GM12878 (cell line): Measurements from ENCODE around the gene ZDHHC11. TPM values are rescaled to one million over a fixed set of nuclear protein-coding genes. Genes with fewer than 3 reads are reported as not detected.

ENCODE experiments used
- ATAC-seq: fragments of 200-7000 bp; cut with Tn5 transposase; 3 replicates; pipeline ENCODE4 v1.9.1; 2020; ENCODE audit warnings: mild to moderate bottlenecking, moderate library complexity
- BruUV-seq: library from RNA; stranded (reverse); fragments of 400-500 nt; replicated peaks from 2 replicates; lab custom pipeline; 2021; lab: Mats Ljungman, UMichigan
- CTCF ChIA-PET: fragments of 300-600 bp; sonication (Branson Sonifier 250); formaldehyde crosslinking; extraction: SDS; loops from one replicate; lab custom pipeline; 2021; ENCODE audit warnings: inconsistent platforms; lab: Yijun Ruan, JAX
- POLR2A ChIA-PET: fragments of 350-600 bp; formaldehyde crosslinking; extraction: SDS; loops from one replicate; lab custom pipeline; 2021; ENCODE audit warnings: inconsistent platforms; lab: Charles Lee
- RAD21 ChIA-PET: fragments of 300-600 bp; sonication (Branson Sonifier 250); formaldehyde crosslinking; loops from one replicate; lab custom pipeline; 2023; ENCODE audit warnings: antibody characterized with exemption; ENCODE audit not compliant: unreplicated experiment; lab: Charles Lee
- SMC1A ChIA-PET: fragments of 300-600 bp; sonication (Branson Sonifier 250); formaldehyde crosslinking; loops from one replicate; lab custom pipeline; 2023; ENCODE audit not compliant: unreplicated experiment, uncharacterized antibody; lab: Charles Lee
- DNase-seq: peaks from one replicate; pipeline ENCODE4 v3.0.0-alpha.2; 2011; ENCODE audit warnings: low read depth, low spot score
- FAIRE-seq: peaks from 3 replicates; lab custom pipeline; 2011; peaks lifted over from hg19 to GRCh38; lab: Jason Lieb, UNC
- H2AFZ ChIP-seq: 2 replicates; pipeline ENCODE4 v1.6.0; 2011; ENCODE audit warnings: low read depth, low read length, control low read depth; ENCODE audit not compliant: control insufficient read depth
- H3K27ac ChIP-seq: 2 replicates; pipeline ENCODE4 v1.5.1; 2011; ENCODE audit warnings: control low read depth; ENCODE audit not compliant: control insufficient read depth, insufficient read depth
- H3K27me3 ChIP-seq, 2 experiments: replicated peaks in 1 of 2; 2 replicates each; pipeline versions ENCODE4 v1.6.0 to v1.6.1; 2011; ENCODE audit warnings: low read length in 1 of 2; ENCODE audit not compliant: control insufficient read depth in 2 of 2, insufficient read depth in 2 of 2
- H3K36me3 ChIP-seq, 2 experiments: 2 replicates each; pipeline ENCODE4 v1.5.1; 2011; ENCODE audit warnings: low read length in 1 of 2; ENCODE audit not compliant: control insufficient read depth in 2 of 2, insufficient read depth in 2 of 2
- H3K4me1 ChIP-seq: 2 replicates; pipeline ENCODE4 v1.6.1; 2011; ENCODE audit warnings: mild to moderate bottlenecking, low read length, moderate library complexity, mixed read lengths; ENCODE audit not compliant: control insufficient read depth, insufficient read depth
- H3K4me2 ChIP-seq: 2 replicates; pipeline ENCODE4 v1.6.0; 2011; ENCODE audit warnings: control low read depth; ENCODE audit not compliant: control insufficient read depth, insufficient read depth
- H3K4me3 ChIP-seq: fragments of 200-600 bp; sonication (generic); 2 replicates; pipeline ENCODE4 v1.5.1; 2016
- H3K79me2 ChIP-seq: 2 replicates; pipeline ENCODE4 v1.6.0; 2011; ENCODE audit warnings: low read length; ENCODE audit not compliant: control insufficient read depth, insufficient read depth
- H3K9ac ChIP-seq: 2 replicates; pipeline ENCODE4 v1.8.0; 2011; ENCODE audit warnings: low read length, control low read depth, mixed read lengths; ENCODE audit not compliant: control insufficient read depth, insufficient read depth
- H3K9me3 ChIP-seq: replicated peaks from 3 replicates; pipeline ENCODE4 v1.5.1; 2011; ENCODE audit warnings: mild to moderate bottlenecking, low read length; ENCODE audit not compliant: control insufficient read depth, insufficient read depth
- H4K20me1 ChIP-seq: 2 replicates; pipeline ENCODE4 v1.6.0; 2011; ENCODE audit not compliant: control insufficient read depth, insufficient read depth
- DPF2 ChIP-seq: fragments of 450-650 bp; IDR thresholded peaks from 2 replicates; pipeline ENCODE4 v1.6.1; 2017; ENCODE audit warnings: mild to moderate bottlenecking
- HDGF ChIP-seq: fragments of 450-650 bp; IDR thresholded peaks from 2 replicates; pipeline ENCODE4 v1.6.1; 2016; ENCODE audit warnings: antibody characterized with exemption
- SPI1 ChIP-seq: IDR thresholded peaks from 2 replicates; pipeline ENCODE4 v1.6.1; 2011; ENCODE audit warnings: low read depth, mild to moderate bottlenecking, low read length, moderate library complexity, borderline replicate concordance; ENCODE audit not compliant: insufficient read depth
- WGBS: methylation state at CpG from one replicate; pipeline ENCODE4 v1.1.6; 2016; ENCODE audit warnings: low lambda C conversion rate; ENCODE audit not compliant: insufficient replicate concordance, insufficient coverage; ENCODE audit errors: missing lambda C conversion rate; 5-methylcytosine and 5-hydroxymethylcytosine counted together
- in situ Hi-C: fragments of 300-500 bp; cut with MboI; formaldehyde crosslinking; loops from 9 replicates; pipeline ENCODE4 v1.14.3; 2018; ENCODE audit warnings: mixed read lengths
- intact Hi-C: fragments of 100-400 bp; cut with micrococcal nuclease; formaldehyde crosslinking; loops from one replicate; pipeline ENCODE4 v1.14.2; 2022; ENCODE audit not compliant: unreplicated experiment
- polyA plus RNA-seq, 11 experiments: library from polyadenylated mRNA; depleted of rRNA in 4 of 11; unstranded in 6 of 11; stranded (reverse) in 5 of 11; fragments of >200 nt; fragmentation: Nextera tagmentation in 4 of 11; fragmentation: Illumina TruSeq in 1 of 11; extraction: Ambion mirVana in 4 of 11; extraction: Trizol in 1 of 11; gene quantifications; 1 replicate in 1 of 11; 2 replicates in 10 of 11; pipeline versions ENCODE4 v1.2.1 to v1.2.3, GENCODE V29; 2011 to 2016; ENCODE audit warnings: inconsistent platforms in 2 of 11, missing spikeins in 2 of 11, low read depth in 1 of 11
- total RNA-seq, 4 experiments: library from RNA; depleted of rRNA in 3 of 4; stranded (reverse); fragments of >200 nt in 3 of 4; fragmentation: Illumina TruSeq in 1 of 4; extraction: Trizol in 1 of 4; gene quantifications; 2 replicates each; pipeline versions ENCODE4 v1.2.1 to v1.2.3, GENCODE V29; 2013 to 2021

Gene ZDHHC11
- total and polyA plus RNA-seq, 10 of the 15 experiments (the other 5 are each of a cell fraction or from before 2014, with no cell fraction given): 0.04 to 1.4 (median 0.30) TPM

GRCh38 chr5:758698-759053, 92.1 kb downstream of the ZDHHC11 start:
- ChIA-PET RAD21 (no interaction called here), POLR2A (no interaction called here), SMC1A (no interaction called here), CTCF (no interaction called here)
- H3K27ac ChIP-seq: no peak overlapping the region
- 46% methylated on average over 15 of the region's 15 CpGs for whole genome bisulfite sequencing
- no peak for FAIRE-seq
- DNase-seq: no peak
- H3K9ac ChIP-seq: no peak overlapping the region
- in situ Hi-C loops: no loop called here
- H3K9me3 ChIP-seq: no peaks in the 10 kb centered on the region
- intact Hi-C loops: no loop called here
- no peaks in the 10 kb centered on the region for H3K79me2 ChIP-seq
- no TSS peak for BruUV-seq
- no peak overlapping the region for H3K4me2 ChIP-seq
- no peaks in the 10 kb centered on the region for H3K4me1 ChIP-seq
- H4K20me1 ChIP-seq: no peaks in the 10 kb centered on the region
- no peak for TF ChIP-seq DPF2
- ATAC-seq: no peak
- no peak overlapping the region for H2AFZ ChIP-seq
- no peak overlapping the region for H3K4me3 ChIP-seq
- H3K27me3 ChIP-seq: no peaks in the 10 kb centered on the region
- H3K36me3 ChIP-seq: no peaks in the 10 kb centered on the region

GRCh38 chr5:757931-758697, 92.7 kb downstream of the ZDHHC11 start:
- no peak overlapping the region for H3K27ac ChIP-seq
- no peaks in the 10 kb centered on the region for H3K36me3 ChIP-seq
- no peaks in the 10 kb centered on the region for H3K79me2 ChIP-seq
- TF ChIP-seq SPI1 (peak; percentile 7; the same call in 1 of the 2 replicates), HDGF (no peak)
- SMC1A ChIA-PET: no interaction called here
- 40% methylated on average over 21 of the region's 21 CpGs for WGBS
- H3K4me1 ChIP-seq: no peaks in the 10 kb centered on the region
- ATAC-seq (peak; percentile 18; the same call in 1 of the 3 replicates), FAIRE-seq (no peak), DNase-seq (no peak)
- RAD21 ChIA-PET: no interaction called here
- intact Hi-C loops: no loop called here
- BruUV-seq: no TSS peak
- H3K4me3 ChIP-seq: no peak overlapping the region
- H3K9ac ChIP-seq: no peak overlapping the region
- no peak overlapping the region for H3K4me2 ChIP-seq
- H3K27me3 ChIP-seq: no peaks in the 10 kb centered on the region
- CTCF ChIA-PET: interaction anchor here (0.9 kb wide), 1 partner anchor 16 kb away, joined by 3 read pairs; no protein-coding TSS in a partner anchor
- H3K9me3 ChIP-seq: no peaks in the 10 kb centered on the region
- POLR2A ChIA-PET: no interaction called here
- in situ Hi-C loops: no loop called here
- H2AFZ ChIP-seq: no peak overlapping the region
- H4K20me1 ChIP-seq: no peaks in the 10 kb centered on the region
